Activated CD4-positive, CD25-positive, alpha-beta regulatory T cell treated with anti-CD3 and anti-CD28 coated beads, Interleukin-2, amount 50 U/mL, for 72 hours (primary cell): ENCODE data around the gene ZNF346.
"Not testable (repeated sequence)": the region's sequence is repeated elsewhere in the genome, so short reads cannot be mapped to it uniquely, and the experiment has no call there.

Experiments used
- DNase-seq: peaks from one replicate; pipeline ENCODE4 v3.0.0; 2021

The ZNF346 gene

DNA sequence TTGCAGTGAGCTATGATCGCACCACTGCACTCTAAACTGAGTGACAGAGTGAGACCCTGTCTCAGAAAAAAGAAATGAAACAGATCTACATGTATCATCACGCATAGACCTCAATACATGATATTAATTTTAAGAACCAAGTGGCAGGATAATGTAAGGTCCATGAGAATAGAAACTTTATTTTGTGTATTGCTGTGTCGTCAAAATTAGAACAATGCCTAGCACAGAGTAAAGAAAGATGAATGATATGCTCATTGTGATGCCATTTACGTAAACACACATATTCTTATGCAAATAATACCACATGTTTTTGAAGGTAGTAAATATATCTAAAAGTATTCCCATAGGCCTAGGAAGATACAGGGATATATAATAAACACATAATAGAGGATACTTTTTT is 12.3 kb upstream of the ZNF346 start:
- DNase-seq: no peak

DNA sequence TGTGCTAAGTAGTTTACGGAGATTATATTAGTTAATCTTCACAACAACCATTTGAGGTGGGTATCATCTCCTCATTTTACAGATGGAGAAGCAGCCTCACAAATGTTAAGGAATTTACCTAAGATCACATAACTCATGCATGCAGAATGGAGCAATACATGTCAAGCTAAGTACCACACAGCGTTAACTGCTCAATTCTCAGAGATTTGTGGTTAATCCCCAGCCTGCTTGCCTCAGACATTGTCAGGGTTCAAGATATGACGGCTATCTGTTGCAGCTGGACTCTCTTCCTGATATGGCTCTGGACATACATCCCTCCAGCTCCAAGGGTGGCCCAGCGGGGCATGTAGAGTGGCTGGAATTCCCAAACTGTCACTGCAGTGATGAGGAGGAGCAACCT is 7.3 kb upstream of the ZNF346 start:
- no peak for DNase-seq

DNA sequence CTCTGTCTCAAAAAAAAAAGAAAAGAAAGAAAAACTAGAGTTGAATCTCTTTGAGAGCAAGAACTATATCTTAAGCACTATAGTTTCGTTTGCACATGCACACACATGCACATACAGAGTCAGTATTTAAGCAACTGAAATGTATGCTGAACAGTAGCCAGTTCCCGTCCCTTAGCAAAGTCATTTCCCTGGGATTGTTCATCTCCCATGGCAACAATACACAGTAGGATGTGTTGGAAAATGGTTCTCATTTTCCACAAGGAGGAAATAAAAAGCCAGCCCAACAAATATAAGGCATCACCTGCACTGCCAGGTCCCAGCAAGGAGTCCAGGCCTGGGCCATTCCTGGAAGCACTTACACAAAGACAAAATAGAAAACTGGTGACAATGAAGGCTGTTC is 4.2 kb upstream of the ZNF346 start:
- DNase-seq: no peak

DNA sequence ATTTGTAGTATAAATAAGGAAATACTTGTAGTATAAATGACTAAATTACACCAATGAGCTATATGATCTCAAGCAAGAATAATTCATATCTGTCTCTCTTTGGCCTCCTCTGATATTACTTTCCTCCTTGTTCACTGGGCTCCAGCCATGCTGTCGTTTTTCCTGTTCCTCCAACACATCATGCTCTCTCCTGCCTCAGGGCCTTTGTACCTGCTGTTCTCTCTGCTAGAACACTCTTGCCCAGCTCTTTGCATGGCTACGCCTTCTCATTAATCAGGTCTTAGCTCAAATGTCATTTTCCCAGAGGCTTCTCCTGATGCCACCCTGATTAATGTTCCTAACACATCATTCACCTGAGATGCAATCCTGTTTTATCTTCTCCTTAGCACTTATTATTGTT is 2.5 kb upstream of the ZNF346 start:
- no peak for DNase-seq

DNA sequence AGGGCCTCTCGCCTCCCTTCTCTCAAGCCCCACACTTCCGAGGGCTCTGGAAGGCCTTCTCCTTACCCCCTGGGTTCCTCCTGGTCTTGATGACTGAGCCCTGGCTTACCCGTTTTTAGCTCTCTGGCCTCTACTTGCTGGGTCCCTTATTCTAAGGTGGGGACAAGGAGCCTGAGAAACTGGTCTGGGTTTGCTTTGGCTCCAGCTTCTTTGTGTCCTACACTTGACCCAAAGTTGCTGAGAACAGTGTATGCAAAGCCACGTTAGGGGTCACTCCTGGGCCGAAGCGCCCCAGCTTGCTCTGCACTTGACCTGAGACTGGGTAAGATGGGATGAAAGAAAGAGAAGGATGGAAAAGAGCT is 788 bp downstream of the ZNF346 start:
- no peak for DNase-seq

DNA sequence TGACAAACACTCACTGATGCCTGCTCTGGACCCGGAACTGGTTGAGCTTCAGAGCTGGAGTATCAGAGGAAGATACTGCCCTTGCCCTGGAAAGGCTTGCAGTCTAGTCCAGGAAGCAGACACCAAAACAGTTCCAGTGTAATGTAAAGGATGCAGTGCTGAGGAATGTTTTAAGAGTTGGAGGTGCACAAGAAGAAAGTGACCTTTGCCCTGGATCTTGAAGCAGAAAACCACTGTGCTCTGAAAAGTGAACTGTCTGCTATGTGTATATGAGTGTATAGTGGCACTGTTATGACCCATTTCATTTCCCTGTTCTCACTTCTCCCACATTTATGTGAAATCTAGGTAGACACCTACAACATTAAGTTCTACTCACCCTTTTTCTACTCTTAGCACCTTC is 2.1 kb downstream of the ZNF346 start:
- DNase-seq: no peak

DNA sequence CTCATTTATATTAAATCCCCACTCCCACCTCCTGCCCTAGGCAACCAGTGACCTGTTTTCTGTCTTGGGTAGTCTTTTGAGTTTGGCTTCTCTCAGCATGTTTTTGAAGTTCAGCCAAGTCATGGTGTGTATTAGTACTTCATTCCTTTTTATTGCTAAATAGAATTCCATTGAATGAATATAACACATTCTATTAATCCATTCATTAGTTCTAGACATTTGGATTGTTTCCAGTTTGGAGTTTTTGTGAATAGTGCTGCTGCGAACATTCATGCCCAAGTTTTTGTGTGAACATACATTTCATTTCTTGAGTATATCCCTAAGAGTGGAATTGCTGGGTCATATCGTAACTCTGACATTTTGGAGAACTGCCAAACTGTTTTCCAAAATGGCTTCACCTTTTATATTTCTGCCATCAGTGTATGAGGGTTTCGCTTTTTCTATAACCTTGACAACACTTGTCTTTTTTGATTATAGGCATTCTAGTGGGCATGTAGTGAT is 2.7 kb downstream of the ZNF346 start:
- DNase-seq: no peak

DNA sequence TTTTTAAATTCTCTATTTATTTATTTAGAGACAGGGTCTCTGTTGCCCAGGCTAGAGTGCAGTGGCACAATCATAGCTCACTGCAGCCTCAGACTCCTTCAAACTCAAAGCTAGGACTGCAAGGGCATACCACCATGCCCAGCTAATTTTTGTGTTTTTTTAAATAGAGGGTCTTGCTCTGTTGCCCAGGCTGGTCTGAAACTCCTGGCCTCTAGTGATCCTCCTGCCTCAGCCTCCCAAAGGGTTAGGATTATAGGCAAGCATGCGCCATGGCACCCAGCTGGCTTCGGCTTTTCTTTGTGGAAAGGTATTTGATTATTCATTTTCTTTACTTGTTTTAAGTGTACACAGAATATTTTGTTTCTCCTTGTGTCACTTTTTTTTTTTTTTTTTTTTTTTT is 5.2 kb downstream of the ZNF346 start:
- no peak for DNase-seq

DNA sequence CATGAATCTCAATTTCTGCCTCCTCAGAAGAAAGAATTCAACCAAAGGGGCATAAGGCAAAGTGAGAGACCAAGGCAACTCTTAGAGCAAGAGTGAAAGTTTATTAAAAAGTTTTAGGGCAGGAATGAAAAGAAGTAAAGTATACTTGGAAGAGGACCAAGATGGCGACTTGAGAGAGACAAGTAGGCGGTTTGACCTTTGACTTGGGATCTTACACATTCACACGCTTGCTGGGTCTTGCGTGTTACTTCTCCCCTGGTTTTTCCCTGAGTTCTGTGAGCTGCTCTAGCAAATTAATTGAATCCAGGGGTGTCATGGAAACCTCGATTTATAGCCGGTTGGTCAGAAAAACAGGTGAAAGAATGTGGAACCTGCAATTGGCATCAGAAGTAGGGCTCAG is 7.0 kb downstream of the ZNF346 start:
- DNase-seq: no peak

DNA sequence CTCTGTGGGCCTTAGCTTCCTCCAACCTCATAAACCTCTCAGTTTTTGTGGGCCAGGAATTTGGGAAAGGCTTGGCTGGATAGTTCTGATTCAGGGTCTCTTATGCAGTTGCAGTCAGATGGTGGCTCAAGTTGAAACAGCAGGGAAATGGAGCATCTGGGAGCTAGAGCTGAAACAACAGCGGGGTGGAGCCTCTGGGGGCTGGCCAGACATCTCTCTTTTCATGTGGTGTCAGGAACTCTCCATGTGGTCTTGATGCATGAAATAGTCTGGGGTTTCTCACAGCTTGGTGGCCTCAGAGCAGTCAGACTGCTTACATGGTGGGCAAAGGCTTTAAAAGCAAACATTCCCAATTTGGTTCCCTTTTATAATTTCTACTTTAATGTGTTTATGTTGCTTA is 13.5 kb downstream of the ZNF346 start:
- DNase-seq: no peak

DNA sequence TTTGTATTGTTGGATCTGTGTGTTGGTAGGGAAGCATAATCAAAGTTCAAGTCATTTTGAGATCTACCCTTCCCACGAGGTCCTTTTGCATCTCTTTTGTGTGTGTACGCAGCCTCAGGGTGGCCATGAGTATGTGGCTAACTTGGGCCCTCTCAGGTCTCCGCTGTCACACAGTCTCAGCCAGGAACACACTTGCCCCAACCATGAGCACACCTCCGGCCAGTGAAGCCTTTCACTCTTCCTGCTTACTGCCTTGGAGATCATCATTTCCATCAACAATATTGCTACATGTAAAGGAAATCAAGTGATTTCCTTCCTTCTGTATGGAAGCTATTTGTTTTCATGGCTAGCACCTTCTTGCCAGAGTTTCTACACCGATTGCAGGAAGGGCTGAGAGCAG is 13.9 kb downstream of the ZNF346 start:
- DNase-seq: no peak

DNA sequence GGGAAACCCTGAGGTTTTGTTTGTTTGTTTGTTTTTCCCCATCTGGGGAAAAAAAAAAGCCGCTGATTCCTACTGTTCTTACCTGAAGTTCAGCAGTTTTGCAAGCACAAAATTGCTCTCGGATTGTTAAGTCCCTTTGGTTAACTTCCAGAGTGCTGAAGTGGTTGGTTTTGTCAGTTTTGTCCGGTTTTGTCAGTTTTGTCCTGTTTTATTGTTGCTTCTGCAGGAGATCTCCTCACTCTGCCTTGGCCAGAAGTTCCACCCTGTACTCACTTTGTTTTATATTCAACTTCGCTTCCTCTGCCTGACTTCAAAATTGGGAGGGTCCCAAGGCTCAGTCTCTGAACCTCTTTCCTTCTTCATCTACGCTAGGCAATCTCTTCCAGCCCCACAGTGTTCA is 14.4 kb downstream of the ZNF346 start:
- no peak for DNase-seq

DNA sequence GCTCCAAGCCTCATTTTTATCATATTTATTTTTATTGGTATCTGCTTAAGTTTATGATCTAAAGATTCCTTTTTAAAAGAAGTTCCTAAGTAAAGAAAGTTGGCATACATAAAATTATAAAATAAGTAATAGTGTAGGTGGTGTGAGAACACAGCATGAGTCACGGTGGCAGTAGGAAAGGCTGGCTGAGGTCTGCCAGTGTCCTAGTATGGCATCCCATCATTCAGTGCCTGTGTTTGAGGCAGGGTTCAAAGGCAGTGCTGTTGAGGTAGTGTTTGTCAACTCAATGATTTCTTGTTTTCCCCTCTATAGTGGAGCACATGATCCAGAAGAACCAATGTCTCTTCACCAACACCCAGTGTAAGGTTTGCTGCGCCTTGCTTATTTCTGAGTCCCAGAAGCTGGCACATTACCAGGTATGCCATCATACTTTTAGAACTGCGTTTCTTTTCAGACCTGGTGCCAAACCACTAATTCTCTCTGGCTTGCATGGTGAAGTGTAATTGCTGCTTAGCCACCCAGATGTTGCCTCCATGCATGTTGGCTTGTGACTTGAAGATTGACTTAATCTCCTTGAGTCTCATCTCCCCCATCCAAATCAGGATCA is 18.4 kb downstream of the ZNF346 start:
- no peak for DNase-seq

DNA sequence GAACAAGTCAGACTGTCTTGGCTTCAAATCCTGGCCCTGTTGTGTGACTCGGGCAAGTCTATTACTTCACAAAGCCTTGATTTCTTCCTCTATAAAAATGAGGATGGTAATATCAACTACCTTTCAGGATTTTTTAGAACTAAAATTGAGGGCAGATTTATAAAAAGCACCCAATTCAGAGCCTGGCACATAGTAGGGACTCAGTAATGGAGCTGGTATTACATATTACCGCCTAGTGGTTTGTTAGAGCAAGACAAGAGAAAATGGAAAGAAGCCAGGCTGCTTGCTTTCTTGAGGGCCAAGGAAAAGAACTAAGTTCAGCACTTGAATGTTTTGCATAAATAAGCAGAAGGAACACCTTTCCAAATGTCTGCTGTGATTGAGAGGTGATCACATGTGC is 19.4 kb downstream of the ZNF346 start:
- no peak for DNase-seq

DNA sequence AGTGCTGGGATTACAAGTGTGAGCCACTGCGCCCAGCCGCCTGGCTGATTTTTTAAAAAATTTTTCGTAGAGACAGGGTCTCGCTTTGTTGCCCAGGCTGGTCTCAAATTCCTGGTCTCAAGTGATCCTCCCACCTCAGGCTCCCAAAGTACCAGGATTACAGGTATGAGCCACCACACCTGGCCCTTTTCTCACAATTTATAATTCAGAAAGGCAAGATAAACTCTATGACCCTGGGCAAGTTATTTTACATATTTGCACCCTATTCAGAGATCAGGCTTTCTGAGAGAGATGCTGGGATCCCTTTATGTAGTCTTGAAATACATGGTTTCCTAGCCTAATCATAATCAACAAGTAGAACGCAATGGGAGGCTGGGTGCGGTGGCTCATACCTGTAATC is 20.6 kb downstream of the ZNF346 start:
- DNase-seq: no peak

DNA sequence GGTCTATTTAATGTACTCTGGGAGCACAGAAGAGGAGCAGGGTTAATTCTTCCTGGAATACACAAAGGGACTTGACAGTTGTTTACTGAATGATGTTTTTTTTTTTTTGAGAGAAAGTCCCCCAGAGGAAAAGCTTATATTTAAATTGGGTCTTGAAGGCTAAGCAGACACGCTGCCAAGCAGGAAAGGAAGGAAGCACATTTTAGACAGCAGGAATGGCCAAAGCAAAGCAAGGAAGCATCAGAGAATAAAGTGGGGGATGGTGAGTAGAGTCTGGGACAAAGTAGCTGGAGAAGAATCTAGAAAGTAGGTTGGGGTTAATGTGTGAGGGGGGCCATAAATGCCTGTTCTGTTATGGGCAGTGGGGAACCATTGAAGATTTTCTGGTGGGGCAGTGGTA is 21.5 kb downstream of the ZNF346 start:
- no peak for DNase-seq

DNA sequence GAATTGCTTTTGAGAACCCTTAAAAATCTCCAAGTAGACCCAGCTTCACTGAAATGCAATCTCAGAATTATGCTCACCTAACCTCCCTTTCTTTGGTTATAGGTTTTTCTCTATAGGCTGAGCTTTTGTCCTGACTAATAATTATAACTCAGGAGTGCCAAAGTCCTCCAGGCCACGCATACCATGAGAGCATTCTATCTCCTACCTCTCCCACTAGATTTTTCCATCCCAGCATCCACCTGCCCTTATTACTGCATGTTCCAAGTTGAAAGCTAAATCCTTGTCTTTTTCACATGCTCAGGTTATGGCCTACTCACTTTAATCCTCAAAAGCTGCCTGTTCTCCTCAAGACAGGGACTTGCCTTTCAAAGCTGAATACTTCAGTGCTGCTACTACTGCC is 22.1 kb downstream of the ZNF346 start:
- DNase-seq: no peak

DNA sequence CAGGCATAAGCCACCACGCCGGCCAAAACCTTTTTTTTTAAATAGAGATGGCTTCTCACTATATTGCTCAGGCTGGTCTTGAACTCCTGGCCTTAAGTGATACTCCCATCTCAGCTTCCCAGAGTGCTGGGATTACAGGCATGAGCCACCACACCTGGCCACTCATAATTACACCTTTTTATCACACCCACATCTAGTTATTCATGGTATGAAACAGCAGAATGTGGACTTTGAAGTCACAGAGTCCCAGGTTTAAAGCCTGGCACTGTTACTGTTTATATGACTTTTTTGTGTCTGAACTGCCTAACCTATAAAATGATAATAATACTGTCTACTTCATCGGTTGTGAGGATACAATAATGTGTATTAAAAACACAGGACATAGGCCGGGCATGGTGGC is 23.1 kb downstream of the ZNF346 start:
- no peak for DNase-seq

DNA sequence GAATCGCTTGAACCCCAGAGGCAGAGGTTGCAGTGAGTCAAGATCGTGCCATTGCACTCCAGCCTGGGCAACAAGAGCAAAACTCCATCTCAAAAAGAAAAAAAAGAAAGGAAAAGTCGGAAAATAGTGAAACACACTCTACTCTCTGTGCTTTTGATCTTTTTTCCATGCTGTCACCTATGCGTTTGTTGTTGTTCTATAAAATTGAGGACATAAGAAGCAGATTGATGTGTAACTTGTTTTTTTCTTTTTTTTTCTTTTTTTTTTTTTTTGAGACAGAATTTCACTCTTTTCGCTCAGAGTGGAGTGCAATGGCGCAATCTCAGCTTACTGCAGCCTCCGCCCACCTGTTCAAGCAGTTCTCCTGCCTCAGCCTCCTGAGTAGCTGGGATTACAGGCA is 26.0 kb downstream of the ZNF346 start:
- not testable (repeated sequence) for DNase-seq

DNA sequence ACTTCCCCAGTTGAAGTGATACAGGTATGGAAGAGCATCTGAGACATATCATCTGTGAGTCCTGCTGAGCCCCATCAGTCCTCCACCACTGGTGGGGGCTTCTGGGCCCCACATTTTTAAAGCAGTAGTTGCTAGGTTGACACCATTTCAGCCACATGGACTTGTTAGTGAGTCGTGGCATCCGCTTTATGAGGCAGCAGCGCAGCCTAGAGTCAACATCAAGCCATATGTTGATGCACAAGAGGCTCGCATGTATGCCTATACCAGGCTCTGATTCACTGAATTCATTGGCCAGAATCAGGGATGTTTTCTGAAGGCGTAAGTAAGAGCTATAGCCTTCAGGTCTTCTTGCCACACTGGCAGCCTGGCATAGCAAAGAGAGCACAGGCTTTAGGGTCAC is 26.8 kb downstream of the ZNF346 start:
- no peak for DNase-seq

DNA sequence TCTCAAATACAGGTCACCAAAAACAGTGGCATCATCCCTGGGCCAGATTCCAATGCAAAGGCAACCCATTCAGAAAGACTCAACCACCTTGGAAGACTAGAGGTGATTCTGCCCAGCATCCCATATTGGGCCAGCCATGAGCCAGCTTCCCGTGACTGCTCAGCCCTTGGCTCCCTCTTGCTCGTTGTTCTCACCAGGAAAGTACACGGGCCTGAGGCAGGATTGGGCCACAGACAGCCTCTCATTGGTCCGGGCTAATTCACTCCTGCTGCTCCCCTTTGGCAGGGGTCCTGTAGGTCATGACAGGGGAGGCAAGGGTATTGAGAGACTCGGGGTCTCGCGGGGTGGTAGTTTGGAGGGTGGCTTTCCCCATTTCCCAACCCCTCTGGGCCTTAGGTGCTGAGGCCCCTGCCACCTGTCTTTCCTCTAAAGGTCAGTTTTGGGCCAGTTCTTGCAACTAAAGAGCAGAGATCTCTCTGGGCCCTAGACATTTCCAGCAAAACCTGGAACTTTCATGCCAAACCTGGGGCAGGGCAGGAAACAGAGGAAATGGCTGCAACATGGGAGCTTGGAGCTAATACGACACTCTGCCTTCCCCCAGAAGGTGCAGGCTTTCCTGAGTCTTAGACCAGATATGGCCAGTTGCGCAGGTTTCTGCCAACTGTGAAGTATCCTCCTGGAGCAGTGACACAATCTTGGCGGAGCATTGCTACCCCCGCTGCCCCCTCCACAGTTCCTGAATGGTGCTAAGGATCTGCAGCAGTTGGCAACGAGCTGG is 42.2 kb downstream of the ZNF346 start:
- DNase-seq: no peak

DNA sequence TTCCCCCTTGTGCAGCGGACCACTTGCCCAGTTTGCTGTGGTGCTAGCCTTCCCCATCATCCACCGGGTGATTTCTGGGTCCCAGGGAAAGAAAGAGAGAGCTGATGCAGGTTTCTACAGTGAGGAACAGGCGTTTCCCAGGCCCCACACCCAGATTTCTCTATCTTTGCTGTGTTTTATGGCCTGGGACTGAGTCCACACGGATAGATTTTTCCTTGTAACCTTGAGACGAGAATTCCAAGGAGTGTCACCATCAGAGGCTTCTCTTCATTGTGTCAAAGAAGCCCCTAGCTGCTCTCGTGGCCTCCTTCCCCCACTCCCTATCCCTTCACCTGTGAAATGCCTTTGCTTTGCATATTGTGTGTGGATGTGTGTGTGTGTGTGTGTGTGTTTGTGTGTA is 43.0 kb downstream of the ZNF346 start:
- DNase-seq: no peak

DNA sequence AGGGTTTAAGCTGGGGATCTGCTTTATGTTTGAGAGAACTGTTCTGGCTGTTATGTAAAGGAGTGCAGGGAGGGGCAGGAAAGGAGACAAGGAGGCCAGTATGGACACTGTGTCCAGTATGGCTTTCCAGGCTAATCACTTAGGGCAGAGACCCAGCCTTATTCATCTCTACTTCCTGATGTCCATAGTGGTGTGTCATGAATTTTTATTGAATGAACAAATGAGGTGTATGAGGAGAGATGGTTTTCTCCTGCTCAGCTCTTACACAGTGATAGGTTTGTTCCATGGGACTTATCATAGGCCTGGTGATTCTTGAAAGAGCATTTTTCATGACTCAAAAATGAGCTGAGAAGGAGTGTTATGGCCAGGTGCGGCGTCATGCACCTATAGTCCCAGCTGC is 43.7 kb downstream of the ZNF346 start:
- DNase-seq: no peak

DNA sequence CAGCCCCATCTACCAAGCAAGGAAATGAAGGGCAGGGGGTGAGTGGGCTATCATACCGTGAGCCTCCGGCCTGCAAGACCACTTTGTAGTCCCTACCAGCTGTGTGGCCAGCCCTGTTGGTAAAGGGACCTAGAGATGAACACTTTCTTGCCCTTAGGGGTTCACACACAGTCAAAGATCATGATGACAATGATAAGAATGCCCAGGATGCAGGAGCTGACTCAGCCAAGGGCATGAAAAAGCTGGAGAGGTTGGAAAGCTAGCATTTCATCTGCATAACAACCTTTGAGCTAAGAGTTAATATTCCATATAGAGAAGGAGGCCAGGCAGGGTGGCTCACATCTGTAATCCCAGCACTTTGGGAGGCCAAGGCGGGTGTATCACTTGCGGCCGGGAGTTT is 45.0 kb downstream of the ZNF346 start:
- no peak for DNase-seq
